IMR-90 (cell line): ENCODE results near the gene JMJD7. TPM values are rescaled to one million over a fixed set of nuclear protein-coding genes. Genes with fewer than 3 reads are reported as not detected.
A peak's percentile ranks its signal among the peaks of the same experiment; 100 is the strongest.

Experiments
- ATAC-seq: fragments of 200-7000 bp; cut with Tn5 transposase; 2 replicates; pipeline ENCODE4 v1.9.1; 2020; ENCODE audit warnings: low read depth, mild to moderate bottlenecking, moderate library complexity
- BruUV-seq: library from RNA; stranded (reverse); fragments of 400-500 nt; replicated peaks from 2 replicates; lab custom pipeline; 2021; lab: Mats Ljungman, UMichigan
- CTCF ChIA-PET: fragments of 300-600 bp; formaldehyde crosslinking; extraction: SDS; loops from one replicate; lab custom pipeline; 2021; ENCODE audit warnings: antibody characterized with exemption; lab: Yijun Ruan, JAX
- POLR2A ChIA-PET: fragments of 300-600 bp; sonication (Branson Sonifier 250); formaldehyde crosslinking; loops from one replicate; lab custom pipeline; 2022; ENCODE audit warnings: antibody characterized with exemption; ENCODE audit not compliant: unreplicated experiment; lab: Charles Lee
- DNase-seq: peaks from one replicate; pipeline ENCODE4 v3.0.0; 2013
- H2AFZ ChIP-seq: replicated peaks from 2 replicates; pipeline ENCODE3; 2013; ENCODE audit warnings: low read length, mild to moderate bottlenecking; ENCODE audit not compliant: poor library complexity
- H2AK5ac ChIP-seq: 2 replicates; pipeline ENCODE4 v1.6.1; 2013; ENCODE audit warnings: low read depth, low read length, inconsistent platforms
- H2AK9ac ChIP-seq: replicated peaks from 2 replicates; pipeline ENCODE3; 2013; ENCODE audit warnings: mild to moderate bottlenecking, low read depth, low read length, moderate library complexity; ENCODE audit not compliant: poor library complexity
- H2BK120ac ChIP-seq: 2 replicates; pipeline ENCODE4 v1.6.1; 2013; ENCODE audit warnings: low read depth, low read length, inconsistent platforms
- H2BK15ac ChIP-seq: 3 replicates; pipeline ENCODE4 v1.6.1; 2013; ENCODE audit warnings: low read depth, low read length, inconsistent platforms
- H2BK20ac ChIP-seq: 2 replicates; pipeline ENCODE4 v1.6.1; 2013; ENCODE audit warnings: low read depth, mild to moderate bottlenecking, inconsistent platforms, low read length, moderate library complexity
- H2BK5ac ChIP-seq: 2 replicates; pipeline ENCODE4 v1.6.1; 2013; ENCODE audit warnings: mild to moderate bottlenecking, low read depth, low read length, inconsistent platforms; ENCODE audit not compliant: poor library complexity, severe bottlenecking
- H3K14ac ChIP-seq: replicated peaks from 2 replicates; pipeline ENCODE4 v1.6.1; 2013; ENCODE audit warnings: low read depth, low read length, inconsistent platforms
- H3K18ac ChIP-seq: 2 replicates; pipeline ENCODE4 v1.6.1; 2013; ENCODE audit warnings: low read depth, low read length, control low read depth
- H3K23ac ChIP-seq: 2 replicates; pipeline ENCODE4 v1.6.1; 2013; ENCODE audit warnings: low read depth, low read length, inconsistent platforms
- H3K27ac ChIP-seq: 2 replicates; pipeline ENCODE4 v1.5.1; 2013; ENCODE audit warnings: mild to moderate bottlenecking, control low read depth, low read length; ENCODE audit not compliant: insufficient read depth
- H3K27me3 ChIP-seq: 2 replicates; pipeline ENCODE4 v1.6.1; 2013; ENCODE audit warnings: low read length; ENCODE audit not compliant: control insufficient read depth, insufficient read depth
- H3K36me3 ChIP-seq: 2 replicates; pipeline ENCODE4 v1.6.1; 2013; ENCODE audit warnings: low read length, mixed read lengths; ENCODE audit not compliant: control insufficient read depth, insufficient read depth
- H3K4ac ChIP-seq: 2 replicates; pipeline ENCODE4 v1.6.1; 2013; ENCODE audit warnings: low read depth, low read length, inconsistent platforms
- H3K4me1 ChIP-seq: 2 replicates; pipeline ENCODE4 v1.6.1; 2013; ENCODE audit warnings: low read length, mixed read lengths; ENCODE audit not compliant: control insufficient read depth, insufficient read depth
- H3K4me2 ChIP-seq: 2 replicates; pipeline ENCODE4 v1.6.1; 2013; ENCODE audit warnings: low read depth, mild to moderate bottlenecking, control low read depth, low read length, moderate library complexity
- H3K4me3 ChIP-seq: 2 replicates; pipeline ENCODE4 v1.5.1; 2013; ENCODE audit warnings: low read depth, mild to moderate bottlenecking, control low read depth, low read length, moderate library complexity; ENCODE audit not compliant: insufficient read depth
- H3K56ac ChIP-seq: 2 replicates; pipeline ENCODE4 v1.6.1; 2013; ENCODE audit warnings: low read length, inconsistent platforms; ENCODE audit not compliant: insufficient read depth; ENCODE audit errors: extremely low read depth
- H3K79me1 ChIP-seq, 2 experiments: 2 replicates each; pipeline ENCODE4 v1.6.1; 2013; ENCODE audit warnings: low read length in 2 of 2, inconsistent platforms in 1 of 2, low read depth in 1 of 2
- H3K9ac ChIP-seq: 2 replicates; pipeline ENCODE4 v1.6.1; 2013; ENCODE audit warnings: low read depth, low read length, control low read depth
- H3K9me1 ChIP-seq: 2 replicates; pipeline ENCODE4 v1.6.1; 2013; ENCODE audit warnings: low read length, inconsistent platforms; ENCODE audit not compliant: insufficient read depth
- H3K9me3 ChIP-seq: 2 replicates; pipeline ENCODE4 v1.6.1; 2013; ENCODE audit warnings: low read length; ENCODE audit not compliant: control insufficient read depth, insufficient read depth
- H4K20me1 ChIP-seq: 2 replicates; pipeline ENCODE4 v1.6.1; 2013; ENCODE audit warnings: low read length, inconsistent platforms; ENCODE audit not compliant: insufficient read depth
- H4K5ac ChIP-seq: 2 replicates; pipeline ENCODE4 v1.6.1; 2013; ENCODE audit warnings: mild to moderate bottlenecking, low read depth, low read length, control low read depth
- H4K8ac ChIP-seq, 2 experiments: 2 replicates each; pipeline ENCODE4 v1.6.1; 2013; ENCODE audit warnings: low read depth in 2 of 2, low read length in 2 of 2, control low read depth in 1 of 2, inconsistent platforms in 1 of 2
- H4K91ac ChIP-seq: 2 replicates; pipeline ENCODE4 v1.6.1; 2013; ENCODE audit warnings: low read depth, low read length, inconsistent platforms; ENCODE audit not compliant: insufficient read depth
- BHLHE40 ChIP-seq: fragments of 150-350 bp; IDR thresholded peaks from 2 replicates; pipeline ENCODE4 v1.6.1; 2016; ENCODE audit warnings: mild to moderate bottlenecking, low read depth, low read length
- CEBPB ChIP-seq: IDR thresholded peaks from 2 replicates; pipeline ENCODE4 v1.6.1; 2012; ENCODE audit warnings: low read depth, low read length, improper control_type of control experiment
- CHD1 ChIP-seq: IDR thresholded peaks from 2 replicates; pipeline ENCODE4 v1.6.1; 2012; ENCODE audit warnings: low read depth, low read length, improper control_type of control experiment
- MAZ ChIP-seq: IDR thresholded peaks from 2 replicates; pipeline ENCODE4 v1.6.1; 2012; ENCODE audit warnings: low read depth, mild to moderate bottlenecking, low read length, improper control_type of control experiment, moderate library complexity, borderline replicate concordance
- RFX5 ChIP-seq: IDR thresholded peaks from 2 replicates; pipeline ENCODE4 v1.8.0; 2012; ENCODE audit warnings: low read depth, mild to moderate bottlenecking, low read length, moderate library complexity
- WGBS, 2 experiments: methylation state at CpG; one replicate each; pipeline versions ENCODE4 v1.1.5 to v1.1.7; 2013; ENCODE audit warnings: missing lambda C conversion rate in 2 of 2; ENCODE audit not compliant: insufficient read length in 1 of 2; ENCODE audit errors: extremely low coverage in 2 of 2; 5-methylcytosine and 5-hydroxymethylcytosine counted together
- dilution Hi-C: fragments of 300-500 bp; cut with HindIII; formaldehyde crosslinking; loops from one replicate; pipeline ENCODE4 v1.14.3; 2018; ENCODE audit warnings: low sequenced_read_pairs; ENCODE audit not compliant: unreplicated experiment
- in situ Hi-C: fragments of 300-500 bp; cut with MboI; formaldehyde crosslinking; loops from 3 replicates; pipeline ENCODE4 v1.14.3; 2019; ENCODE audit warnings: low sequenced_read_pairs, inconsistent platforms, mixed read lengths
- intact Hi-C: fragments of 100-400 bp; cut with micrococcal nuclease; formaldehyde crosslinking; loops from 2 replicates; pipeline ENCODE4 v1.10.0; 2022
- polyA plus RNA-seq, 3 experiments: library from polyadenylated mRNA; depleted of rRNA; stranded (reverse); fragments of >200 nt; gene quantifications; 2 replicates each; pipeline ENCODE4 v1.2.3, GENCODE V29; 2012; ENCODE audit warnings: low replicate concordance in 1 of 3
- total RNA-seq: library from RNA; depleted of rRNA; stranded (reverse); fragments of >200 nt; gene quantifications from 2 replicates; pipeline ENCODE4 v1.2.3, GENCODE V29; 2012
- TF ChIP-seq, protein P1 (sequence below): fragments of 150-350 bp; IDR thresholded peaks from 2 replicates; pipeline ENCODE4 v1.6.1; 2017; ENCODE audit warnings: mild to moderate bottlenecking, antibody characterized with exemption, low read length, low read depth

Gene JMJD7
- total and polyA plus RNA-seq, 2 of the 4 experiments (the other 2 are of a cell fraction) = 5.0 to 6.3 TPM

- no peak for ATAC-seq
- no peak overlapping the region for H3K9ac ChIP-seq
- ChIA-PET CTCF (interaction anchor here (1.2 kb wide), 1 partner anchor 32 kb away, joined by 7 read pairs; the partner anchor contains the start of gene MAPKBP1), POLR2A (no interaction called here)
- no peak overlapping the region for H3K27ac ChIP-seq
- no peak overlapping the region for H4K8ac ChIP-seq
- no peak overlapping the region for H3K4ac ChIP-seq
- no peak overlapping the region for H4K91ac ChIP-seq
- H2BK5ac ChIP-seq = no peak overlapping the region
- H3K36me3 ChIP-seq = 0 out of 2 replicates have a peak, but pooled peaks cover 3% of the 10 kb centered on the region
- WGBS, 2 experiments = 83% methylated on average over 4 of the region's 10 CpGs; no CpG with 5 or more reads in 1 of the 2 experiments
- H3K4me1 ChIP-seq = peaks cover 3% of the 10 kb centered on the region
- H2AK5ac ChIP-seq = no peak overlapping the region
- peaks cover 7% of the 10 kb centered on the region; the same call in 1 of the 2 replicates for H4K20me1 ChIP-seq
- TF ChIP-seq RFX5 = no peak
- TF ChIP-seq CEBPB = no peak
- TF ChIP-seq, protein P1, sequence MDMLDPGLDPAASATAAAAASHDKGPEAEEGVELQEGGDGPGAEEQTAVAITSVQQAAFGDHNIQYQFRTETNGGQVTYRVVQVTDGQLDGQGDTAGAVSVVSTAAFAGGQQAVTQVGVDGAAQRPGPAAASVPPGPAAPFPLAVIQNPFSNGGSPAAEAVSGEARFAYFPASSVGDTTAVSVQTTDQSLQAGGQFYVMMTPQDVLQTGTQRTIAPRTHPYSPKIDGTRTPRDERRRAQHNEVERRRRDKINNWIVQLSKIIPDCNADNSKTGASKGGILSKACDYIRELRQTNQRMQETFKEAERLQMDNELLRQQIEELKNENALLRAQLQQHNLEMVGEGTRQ = no peak
- no peak for TF ChIP-seq CHD1
- no peak for TF ChIP-seq MAZ
- no peak for TF ChIP-seq BHLHE40
- peak overlapping the region; percentile 13 for H2AFZ ChIP-seq
- H3K4me3 ChIP-seq = no peak overlapping the region
- no TSS peak for BruUV-seq
- no peak overlapping the region for H3K14ac ChIP-seq
- H3K4me2 ChIP-seq = no peak overlapping the region
- no peak overlapping the region for H2AK9ac ChIP-seq
- H2BK15ac ChIP-seq = no peak overlapping the region; the same call in 2 of the 3 replicates
- no peak overlapping the region for H2BK120ac ChIP-seq
- DNase-seq = no peak
- no peaks in the 10 kb centered on the region for H3K9me3 ChIP-seq
- H3K56ac ChIP-seq = no peak overlapping the region
- no peak overlapping the region for H2BK20ac ChIP-seq
- no peak overlapping the region for H3K18ac ChIP-seq
- peaks cover 25 to 70% of the 10 kb centered on the region in 2 experiments for H3K79me1 ChIP-seq
- intact Hi-C loops = no loop called here
- in situ Hi-C loops = no loop called here
- no peak overlapping the region for H3K23ac ChIP-seq
- dilution Hi-C loops = no loop called here
- H3K9me1 ChIP-seq = peaks cover 24% of the 10 kb centered on the region
- H4K5ac ChIP-seq = no peak overlapping the region
- no peaks in the 10 kb centered on the region for H3K27me3 ChIP-seq
Observed at GRCh38 chr15:41806291-41807181, 21.4 kb upstream of the JMJD7 start.
